Hepatocyte (in vitro differentiated cells): Measurements from ENCODE around the gene OR7C2. TPM values are rescaled to one million over a fixed set of nuclear protein-coding genes. Genes with fewer than 3 reads are reported as not detected.

Experiments
- DNase-seq: peaks from one replicate; pipeline ENCODE4 v3.0.0-alpha.2; 2016; ENCODE audit warnings: low spot score
- H2AFZ ChIP-seq: fragments of 200-600 bp; sonication (generic); 2 replicates; pipeline ENCODE4 v1.6.0; 2016; ENCODE audit warnings: antibody characterized with exemption, mild to moderate bottlenecking
- H3K27ac ChIP-seq: fragments of 200-600 bp; sonication (generic); 2 replicates; pipeline ENCODE4 v1.5.1; 2016; ENCODE audit warnings: mild to moderate bottlenecking
- H3K27me3 ChIP-seq: fragments of 200-600 bp; sonication (generic); 2 replicates; pipeline ENCODE4 v1.6.1; 2016
- H3K36me3 ChIP-seq: fragments of 200-600 bp; sonication (generic); replicated peaks from 2 replicates; pipeline ENCODE4 v1.5.1; 2016; ENCODE audit warnings: low read depth; ENCODE audit not compliant: insufficient read depth
- H3K4me1 ChIP-seq: fragments of 200-600 bp; sonication (generic); 2 replicates; pipeline ENCODE4 v1.5.1; 2016; ENCODE audit warnings: mild to moderate bottlenecking, moderate library complexity; ENCODE audit not compliant: insufficient read depth
- H3K4me2 ChIP-seq: fragments of 200-600 bp; sonication (generic); 2 replicates; pipeline ENCODE4 v1.6.0; 2016
- H3K4me3 ChIP-seq: fragments of 200-600 bp; sonication (generic); 2 replicates; pipeline ENCODE4 v1.5.1; 2016; ENCODE audit warnings: mild to moderate bottlenecking
- H3K79me2 ChIP-seq: fragments of 200-600 bp; sonication (generic); 2 replicates; pipeline ENCODE4 v1.6.0; 2017; ENCODE audit warnings: mild to moderate bottlenecking
- H3K9me2 ChIP-seq: fragments of 200-600 bp; sonication (generic); replicated peaks from 2 replicates; pipeline ENCODE4 v1.6.0; 2017; ENCODE audit warnings: mild to moderate bottlenecking; ENCODE audit not compliant: insufficient read depth
- H3K9me3 ChIP-seq: fragments of 200-600 bp; sonication (generic); 2 replicates; pipeline ENCODE4 v1.5.1; 2016; ENCODE audit warnings: low read depth, mild to moderate bottlenecking
- H4K20me1 ChIP-seq: fragments of 200-600 bp; sonication (generic); 2 replicates; pipeline ENCODE4 v1.6.0; 2016; ENCODE audit warnings: mild to moderate bottlenecking; ENCODE audit not compliant: insufficient read depth, poor library complexity, severe bottlenecking
- EZH2 ChIP-seq: fragments of 200-600 bp; sonication (generic); IDR thresholded peaks from 2 replicates; pipeline ENCODE4 v1.6.1; 2016; ENCODE audit warnings: antibody characterized with exemption, mild to moderate bottlenecking, borderline replicate concordance
- EZH2phosphoT487 ChIP-seq: fragments of 200-600 bp; sonication (generic); IDR thresholded peaks from one replicate; pipeline ENCODE4 v1.6.1; 2018; ENCODE audit warnings: antibody characterized with exemption, mild to moderate bottlenecking, low read depth, moderate library complexity; ENCODE audit not compliant: unreplicated experiment, severe bottlenecking
- WGBS: methylation state at CpG from one replicate; pipeline ENCODE4 v1.1.6; 2016; ENCODE audit warnings: low lambda C conversion rate; ENCODE audit errors: missing lambda C conversion rate; 5-methylcytosine and 5-hydroxymethylcytosine counted together
- polyA plus RNA-seq: library from polyadenylated mRNA; unstranded; fragments of >200 nt; fragmentation: Nextera tagmentation; extraction: Ambion mirVana; gene quantifications from 2 replicates; pipeline ENCODE4 v1.2.1, GENCODE V29; 2016
- total RNA-seq: library from RNA; depleted of rRNA; stranded (reverse); fragments of >200 nt; gene quantifications from 2 replicates; pipeline ENCODE4 v1.2.3, GENCODE V29; 2014
- TF ChIP-seq, protein P1 (sequence below): fragments of 200-600 bp; sonication (generic); IDR thresholded peaks from 2 replicates; pipeline ENCODE4 v1.5.1; 2016; ENCODE audit warnings: antibody characterized with exemption, mild to moderate bottlenecking; ENCODE audit not compliant: poor library complexity

OR7C2 gene
- total and polyA plus RNA-seq, 2 experiments from 2014 or later: not detected

- H3K4me2 ChIP-seq: no peak overlapping the region
- no peaks in the 10 kb centered on the region for H3K4me1 ChIP-seq
- H3K9me3 ChIP-seq: no peaks in the 10 kb centered on the region
- no peak overlapping the region for H2AFZ ChIP-seq
- no peak overlapping the region for H3K4me3 ChIP-seq
- no peaks in the 10 kb centered on the region for H3K79me2 ChIP-seq
- no peaks in the 10 kb centered on the region for H3K9me2 ChIP-seq
- 94% methylated on average over 7 of the region's 7 CpGs for WGBS
- H3K27ac ChIP-seq: no peak overlapping the region
- no peaks in the 10 kb centered on the region for H3K27me3 ChIP-seq
- DNase-seq: no peak
- no peaks in the 10 kb centered on the region for H4K20me1 ChIP-seq
- no peaks in the 10 kb centered on the region for H3K36me3 ChIP-seq
- TF ChIP-seq EZH2phosphoT487: no peak
- TF ChIP-seq, protein P1, sequence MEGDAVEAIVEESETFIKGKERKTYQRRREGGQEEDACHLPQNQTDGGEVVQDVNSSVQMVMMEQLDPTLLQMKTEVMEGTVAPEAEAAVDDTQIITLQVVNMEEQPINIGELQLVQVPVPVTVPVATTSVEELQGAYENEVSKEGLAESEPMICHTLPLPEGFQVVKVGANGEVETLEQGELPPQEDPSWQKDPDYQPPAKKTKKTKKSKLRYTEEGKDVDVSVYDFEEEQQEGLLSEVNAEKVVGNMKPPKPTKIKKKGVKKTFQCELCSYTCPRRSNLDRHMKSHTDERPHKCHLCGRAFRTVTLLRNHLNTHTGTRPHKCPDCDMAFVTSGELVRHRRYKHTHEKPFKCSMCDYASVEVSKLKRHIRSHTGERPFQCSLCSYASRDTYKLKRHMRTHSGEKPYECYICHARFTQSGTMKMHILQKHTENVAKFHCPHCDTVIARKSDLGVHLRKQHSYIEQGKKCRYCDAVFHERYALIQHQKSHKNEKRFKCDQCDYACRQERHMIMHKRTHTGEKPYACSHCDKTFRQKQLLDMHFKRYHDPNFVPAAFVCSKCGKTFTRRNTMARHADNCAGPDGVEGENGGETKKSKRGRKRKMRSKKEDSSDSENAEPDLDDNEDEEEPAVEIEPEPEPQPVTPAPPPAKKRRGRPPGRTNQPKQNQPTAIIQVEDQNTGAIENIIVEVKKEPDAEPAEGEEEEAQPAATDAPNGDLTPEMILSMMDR: no peak
- TF ChIP-seq EZH2: no peak
Observed at GRCh38 chr19:14971474-14971873, 30.2 kb downstream of the OR7C2 start.

DNA sequence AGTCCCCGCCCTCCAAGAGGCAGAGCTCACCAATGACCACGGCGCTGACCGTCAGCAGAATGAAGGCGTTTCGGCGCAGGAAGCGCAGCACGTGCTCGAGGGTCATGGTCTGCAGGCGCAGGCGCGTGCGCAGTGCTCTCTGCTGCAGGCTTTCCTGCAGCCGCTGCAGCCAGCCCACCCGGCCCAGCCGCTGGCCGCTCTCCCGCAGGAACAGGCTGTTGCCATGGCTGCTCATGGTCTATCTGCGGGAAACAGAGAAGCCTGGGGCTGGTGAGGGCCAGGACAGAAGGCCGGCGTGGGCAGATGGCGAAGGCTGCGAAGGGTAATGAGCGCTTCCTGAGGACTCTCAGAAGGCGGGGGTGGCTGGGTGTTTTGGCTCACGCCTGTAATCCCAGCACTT, 31.4 kb downstream of the OR7C2 start:
- no peak for TF ChIP-seq EZH2
- TF ChIP-seq EZH2phosphoT487: no peak
- TF ChIP-seq, protein P1: no peak
- Histone ChIP-seq H3K4me3 (no peak overlapping the region), H3K4me1 (no peaks in the 10 kb centered on the region), H3K4me2 (no peak overlapping the region), H3K79me2 (no peaks in the 10 kb centered on the region), H2AFZ (no peak overlapping the region), H3K27me3 (peaks cover 6% of the 10 kb centered on the region), H4K20me1 (no peaks in the 10 kb centered on the region), H3K27ac (no peak overlapping the region), H3K9me3 (no peaks in the 10 kb centered on the region), H3K36me3 (no peaks in the 10 kb centered on the region), H3K9me2 (no peaks in the 10 kb centered on the region)
- DNase-seq: no peak
- WGBS: 91% methylated on average over 27 of the region's 27 CpGs

GRCh38 chr19:14974488-14974887, 33.2 kb downstream of the OR7C2 start:
- peaks cover 20% of the 10 kb centered on the region for H3K27me3 ChIP-seq
- H3K79me2 ChIP-seq: no peaks in the 10 kb centered on the region
- H3K4me3 ChIP-seq: no peak overlapping the region
- no peaks in the 10 kb centered on the region for H3K36me3 ChIP-seq
- TF ChIP-seq EZH2phosphoT487: no peak
- TF ChIP-seq, protein P1: no peak
- no peak for TF ChIP-seq EZH2
- H3K9me3 ChIP-seq: no peaks in the 10 kb centered on the region
- no peak overlapping the region for H3K4me2 ChIP-seq
- H3K27ac ChIP-seq: no peak overlapping the region
- WGBS: 75% methylated on average over 4 of the region's 4 CpGs
- H3K4me1 ChIP-seq: no peaks in the 10 kb centered on the region
- H4K20me1 ChIP-seq: no peaks in the 10 kb centered on the region
- no peak for DNase-seq
- no peak overlapping the region for H2AFZ ChIP-seq
- H3K9me2 ChIP-seq: no peaks in the 10 kb centered on the region

GRCh38 chr19:14977128-14977527, 35.8 kb downstream of the OR7C2 start:
- DNase-seq: no peak
- Histone ChIP-seq H3K79me2 (no peaks in the 10 kb centered on the region), H3K36me3 (no peaks in the 10 kb centered on the region), H3K27me3 (peaks cover 44% of the 10 kb centered on the region), H3K9me3 (no peaks in the 10 kb centered on the region), H2AFZ (no peak overlapping the region), H3K4me2 (no peak overlapping the region), H3K27ac (no peak overlapping the region), H3K4me3 (no peak overlapping the region), H3K9me2 (no peaks in the 10 kb centered on the region), H4K20me1 (no peaks in the 10 kb centered on the region), H3K4me1 (no peaks in the 10 kb centered on the region)
- WGBS: 67% methylated on average over 5 of the region's 5 CpGs
- no peak for TF ChIP-seq EZH2
- TF ChIP-seq, protein P1: no peak
- no peak for TF ChIP-seq EZH2phosphoT487
